PC-9 (cell line): ENCODE measurements around the gene PRICKLE2. TPM values are rescaled to one million over a fixed set of nuclear protein-coding genes. Genes with fewer than 3 reads are reported as not detected.

Experiments used
- BruUV-seq: library from RNA; stranded (reverse); fragments of 400-500 nt; replicated peaks from 2 replicates; lab custom pipeline; 2021; lab: Mats Ljungman, UMichigan
- CTCF ChIA-PET: fragments of 300-600 bp; sonication (Branson Sonifier 250); formaldehyde crosslinking; loops from one replicate; lab custom pipeline; 2022; ENCODE audit warnings: antibody characterized with exemption; lab: Charles Lee
- POLR2A ChIA-PET: fragments of 300-600 bp; sonication (Branson Sonifier 250); formaldehyde crosslinking; loops from one replicate; lab custom pipeline; 2022; ENCODE audit warnings: antibody characterized with exemption; ENCODE audit not compliant: unreplicated experiment; lab: Charles Lee
- DNase-seq, 2 experiments: peaks; one replicate each; pipeline versions ENCODE4 v3.0.0 to v3.0.0-alpha.2; 2015 to 2022; ENCODE audit warnings: mixed read lengths in 1 of 2
- H2AFZ ChIP-seq: fragments of 200-600 bp; sonication (generic); 2 replicates; pipeline ENCODE4 v1.8.1; 2017; ENCODE audit warnings: antibody characterized with exemption
- H3F3A ChIP-seq: fragments of 200-600 bp; sonication (generic); 2 replicates; pipeline ENCODE4 v1.8.1; 2017; ENCODE audit warnings: antibody characterized with exemption, mild to moderate bottlenecking, low read depth; ENCODE audit not compliant: insufficient read depth
- H3K27ac ChIP-seq: fragments of 200-600 bp; sonication (generic); 2 replicates; pipeline ENCODE4 v1.6.1; 2016; ENCODE audit warnings: mixed run types
- H3K27me3 ChIP-seq: fragments of 200-600 bp; sonication (generic); 2 replicates; pipeline ENCODE4 v1.6.1; 2016; ENCODE audit warnings: low read depth, mixed run types; ENCODE audit not compliant: insufficient read depth
- H3K36me3 ChIP-seq: fragments of 200-600 bp; sonication (generic); 2 replicates; pipeline ENCODE4 v1.6.1; 2016; ENCODE audit warnings: low read depth, mixed run types
- H3K4me1 ChIP-seq: fragments of 200-600 bp; sonication (generic); replicated peaks from 2 replicates; pipeline ENCODE4 v1.6.1; 2016; ENCODE audit warnings: mixed run types; ENCODE audit not compliant: insufficient read depth
- H3K4me2 ChIP-seq: fragments of 200-600 bp; sonication (generic); 2 replicates; pipeline ENCODE4 v1.6.1; 2017; ENCODE audit warnings: mixed run types
- H3K4me3 ChIP-seq: fragments of 200-600 bp; sonication (generic); 2 replicates; pipeline ENCODE4 v1.6.1; 2016; ENCODE audit warnings: mixed run types
- H3K79me2 ChIP-seq: fragments of 200-600 bp; sonication (generic); 2 replicates; pipeline ENCODE4 v1.6.1; 2017; ENCODE audit warnings: low read depth, mixed run types
- H3K9me2 ChIP-seq: fragments of 200-600 bp; sonication (generic); 2 replicates; pipeline ENCODE4 v1.8.1; 2017; ENCODE audit warnings: mild to moderate bottlenecking; ENCODE audit not compliant: insufficient read depth
- H3K9me3 ChIP-seq: fragments of 200-600 bp; sonication (generic); 2 replicates; pipeline ENCODE4 v1.8.1; 2016; ENCODE audit warnings: low read depth; ENCODE audit not compliant: insufficient read depth
- H4K20me1 ChIP-seq: fragments of 200-600 bp; sonication (generic); 2 replicates; pipeline ENCODE4 v1.8.1; 2017; ENCODE audit not compliant: insufficient read depth
- CTCF ChIP-seq: fragments of 200-600 bp; sonication (generic); conservative IDR thresholded peaks from 2 replicates; pipeline ENCODE4 v1.6.1; 2017; ENCODE audit warnings: mixed run types, antibody characterized with exemption, mild to moderate bottlenecking, moderate library complexity
- EZH2 ChIP-seq: fragments of 200-600 bp; sonication (generic); IDR thresholded peaks from 2 replicates; pipeline ENCODE4 v1.8.0; 2017; ENCODE audit warnings: antibody characterized with exemption, low read depth
- intact Hi-C: fragments of 100-400 bp; cut with micrococcal nuclease; formaldehyde crosslinking; loops from one replicate; pipeline ENCODE4 v1.10.0; 2022; ENCODE audit not compliant: unreplicated experiment
- total RNA-seq: library from RNA; stranded (reverse); gene quantifications from 2 replicates; pipeline ENCODE4 v1.2.3, GENCODE V29; 2021

Gene PRICKLE2
- total RNA-seq, 1 experiment from 2014 or later = 7.9 TPM

GRCh38 chr3:64111083-64111482 is 114.2 kb downstream of the PRICKLE2 start:
- no peak overlapping the region for H3K4me3 ChIP-seq
- BruUV-seq = no TSS peak
- DNase-seq = no peak
- H3K27me3 ChIP-seq = no peaks in the 10 kb centered on the region
- intact Hi-C loops = no loop called here
- no peaks in the 10 kb centered on the region for H3K79me2 ChIP-seq
- no peak overlapping the region for H2AFZ ChIP-seq
- no peak overlapping the region for H3K27ac ChIP-seq
- ChIA-PET POLR2A (no interaction called here), CTCF (no interaction called here)
- H3K36me3 ChIP-seq = no peaks in the 10 kb centered on the region
- H3K4me2 ChIP-seq = no peak overlapping the region
- peaks cover 4% of the 10 kb centered on the region; the same call in 1 of the 2 replicates for H3K9me3 ChIP-seq
- H3K9me2 ChIP-seq = no peaks in the 10 kb centered on the region
- H3F3A ChIP-seq = no peaks in the 10 kb centered on the region
- TF ChIP-seq EZH2 = no peak
- TF ChIP-seq CTCF = no peak
- H3K4me1 ChIP-seq = peaks cover 1% of the 10 kb centered on the region; the same call in 1 of the 2 replicates
- H4K20me1 ChIP-seq = no peaks in the 10 kb centered on the region

GRCh38 chr3:64110071-64110470 is 115.2 kb downstream of the PRICKLE2 start:
- Histone ChIP-seq H3K4me2 (no peak overlapping the region), H3K27ac (no peak overlapping the region), H3K9me2 (no peaks in the 10 kb centered on the region), H3K36me3 (no peaks in the 10 kb centered on the region), H3K79me2 (no peaks in the 10 kb centered on the region), H3K4me1 (peaks cover 12% of the 10 kb centered on the region), H4K20me1 (no peaks in the 10 kb centered on the region), H3K4me3 (no peak overlapping the region), H3K27me3 (no peaks in the 10 kb centered on the region), H3F3A (peaks cover 7% of the 10 kb centered on the region), H2AFZ (no peak overlapping the region), H3K9me3 (peaks cover 4% of the 10 kb centered on the region; the same call in 1 of the 2 replicates)
- ChIA-PET POLR2A (no interaction called here), CTCF (no interaction called here)
- TF ChIP-seq CTCF = no peak
- TF ChIP-seq EZH2 = no peak
- DNase-seq = no peak
- BruUV-seq = no TSS peak
- intact Hi-C loops = no loop called here

- H3K9me2 ChIP-seq = no peaks in the 10 kb centered on the region
- BruUV-seq = no TSS peak
- DNase-seq = no peak
- no peak overlapping the region for H3K4me2 ChIP-seq
- TF ChIP-seq EZH2 = no peak
- TF ChIP-seq CTCF = no peak
- H3K27me3 ChIP-seq = no peaks in the 10 kb centered on the region
- H3K4me3 ChIP-seq = no peak overlapping the region
- intact Hi-C loops = no loop called here
- ChIA-PET POLR2A (no interaction called here), CTCF (no interaction called here)
- peaks cover 13% of the 10 kb centered on the region for H3F3A ChIP-seq
- H3K36me3 ChIP-seq = no peaks in the 10 kb centered on the region
- no peaks in the 10 kb centered on the region for H4K20me1 ChIP-seq
- H3K9me3 ChIP-seq = peaks cover 3% of the 10 kb centered on the region; the same call in 1 of the 2 replicates
- H3K4me1 ChIP-seq = peaks cover 18% of the 10 kb centered on the region
- no peak overlapping the region for H3K27ac ChIP-seq
- H3K79me2 ChIP-seq = no peaks in the 10 kb centered on the region
- no peak overlapping the region for H2AFZ ChIP-seq
Observed at GRCh38 chr3:64109438-64109837, 115.8 kb downstream of the PRICKLE2 start.
